A549 (cell line): ENCODE data around the gene DRD2. TPM values are rescaled to one million over a fixed set of nuclear protein-coding genes. Genes with fewer than 3 reads are reported as not detected.

ENCODE experiments used
- ATAC-seq, 2 experiments: fragments of 200-7000 bp in 1 of 2; fragments of >200 bp in 1 of 2; cut with Nextera tagmentation in 1 of 2; cut with Tn5 transposase in 1 of 2; 3 replicates each; pipeline versions ENCODE4 v1.8.0 to v1.9.1; 2018 to 2020; ENCODE audit warnings: mild to moderate bottlenecking in 1 of 2, moderate library complexity in 1 of 2
- CTCF ChIA-PET: fragments of 300-600 bp; sonication (Branson Sonifier 250); formaldehyde crosslinking; extraction: SDS; loops from one replicate; lab custom pipeline; 2021; ENCODE audit warnings: antibody characterized with exemption, inconsistent platforms; lab: Yijun Ruan, JAX
- POLR2A ChIA-PET: fragments of 350-600 bp; formaldehyde crosslinking; extraction: SDS; loops from one replicate; lab custom pipeline; 2021; ENCODE audit warnings: antibody characterized with exemption, inconsistent platforms; lab: Yijun Ruan, JAX
- DNase-seq, 2 experiments: peaks; one replicate each; pipeline versions ENCODE4 v3.0.0 to v3.0.0-alpha.2; 2011 to 2016; ENCODE audit warnings: low read depth in 1 of 2, low spot score in 1 of 2
- FAIRE-seq: peaks from 2 replicates; lab custom pipeline; 2011; peaks lifted over from hg19 to GRCh38; lab: Jason Lieb, UNC
- H3K27ac ChIP-seq, 2 experiments: fragments of >200 bp; sonication (Bioruptor Twin); formaldehyde crosslinking; 3 replicates each; pipeline ENCODE4 v1.5.1; 2016 to 2017
- H3K4me1 ChIP-seq: fragments of >200 bp; sonication (Bioruptor Twin); formaldehyde crosslinking; 3 replicates; pipeline ENCODE4 v1.6.1; 2016
- H3K4me2 ChIP-seq: fragments of >200 bp; sonication (Bioruptor Twin); formaldehyde crosslinking; 3 replicates; pipeline ENCODE4 v1.6.1; 2016
- H3K4me3 ChIP-seq: fragments of >200 bp; sonication (Bioruptor Twin); formaldehyde crosslinking; 3 replicates; pipeline ENCODE4 v1.5.1; 2016
- H3K9me3 ChIP-seq: fragments of >200 bp; sonication (Bioruptor Twin); formaldehyde crosslinking; 3 replicates; pipeline ENCODE4 v1.6.1; 2016
- CBX8 ChIP-seq: fragments of 200-600 bp; sonication (generic); IDR thresholded peaks from 2 replicates; pipeline ENCODE4 v1.6.1; 2016
- CHD2 ChIP-seq: fragments of 150-350 bp; IDR thresholded peaks from 2 replicates; pipeline ENCODE4 v1.6.1; 2014; ENCODE audit warnings: low read length; ENCODE audit not compliant: partially characterized antibody
- EHMT2 ChIP-seq: fragments of 200-600 bp; sonication (generic); IDR thresholded peaks from 2 replicates; pipeline ENCODE4 v1.6.1; 2016; ENCODE audit warnings: antibody characterized with exemption, low read depth, mild to moderate bottlenecking, moderate library complexity
- EP300 ChIP-seq, 2 experiments: fragments of >200 bp; sonication (Bioruptor Twin); formaldehyde crosslinking; IDR thresholded peaks; 2 replicates in 1 of 2; 3 replicates in 1 of 2; pipeline ENCODE4 v1.6.1; 2016 to 2017
- FOSB ChIP-seq: fragments of 250-450 bp; sonication (Bioruptor Pico); IDR thresholded peaks from 2 replicates; pipeline ENCODE4 v1.5.0; 2020; ENCODE audit warnings: mild to moderate bottlenecking, moderate library complexity
- GATA3 ChIP-seq: IDR thresholded peaks from 2 replicates; pipeline ENCODE4 v1.6.1; 2012; ENCODE audit warnings: borderline replicate concordance
- HES2 ChIP-seq: fragments of >200 bp; sonication (Bioruptor Twin); formaldehyde crosslinking; IDR thresholded peaks from 2 replicates; pipeline ENCODE4 v1.6.1; 2016
- HEYL ChIP-seq: fragments of 250-450 bp; sonication (Bioruptor Pico); IDR thresholded peaks from 2 replicates; pipeline ENCODE4 v1.8.0; 2021; ENCODE audit warnings: mild to moderate bottlenecking, moderate library complexity
- HMGXB4 ChIP-seq: fragments of 250-450 bp; sonication (Bioruptor Pico); IDR thresholded peaks from 2 replicates; pipeline ENCODE4 v1.5.0; 2021; ENCODE audit warnings: mild to moderate bottlenecking, moderate library complexity, borderline replicate concordance
- KDM5A ChIP-seq: fragments of 200-600 bp; sonication (generic); IDR thresholded peaks from 2 replicates; pipeline ENCODE4 v1.6.1; 2016; ENCODE audit warnings: antibody characterized with exemption, mild to moderate bottlenecking
- MAFK ChIP-seq: fragments of 450-650 bp; IDR thresholded peaks from 2 replicates; pipeline ENCODE4 v1.6.1; 2014; ENCODE audit not compliant: partially characterized antibody
- MAZ ChIP-seq: fragments of 150-350 bp; IDR thresholded peaks from 2 replicates; pipeline ENCODE4 v1.6.1; 2014; ENCODE audit warnings: antibody characterized with exemption, low read depth, low read length, borderline replicate concordance
- NPAS2 ChIP-seq: fragments of 250-450 bp; sonication (Bioruptor Pico); IDR thresholded peaks from 2 replicates; pipeline ENCODE4 v1.8.0; 2022; ENCODE audit warnings: mild to moderate bottlenecking, moderate library complexity, borderline replicate concordance
- NR3C1 ChIP-seq: fragments of >200 bp; sonication (Bioruptor Twin); formaldehyde crosslinking; IDR thresholded peaks from 3 replicates; pipeline ENCODE4 v1.6.1; 2017
- PBX3 ChIP-seq: IDR thresholded peaks from 2 replicates; pipeline ENCODE4 v1.6.1; 2012
- POLR2A ChIP-seq: IDR thresholded peaks from 2 replicates; pipeline ENCODE4 v1.6.1; 2012; ENCODE audit warnings: mild to moderate bottlenecking, low read length
- RCOR1 ChIP-seq: fragments of 150-350 bp; IDR thresholded peaks from 2 replicates; pipeline ENCODE4 v1.6.1; 2014; ENCODE audit warnings: antibody characterized with exemption, low read length, low read depth
- SMC3 ChIP-seq: fragments of >200 bp; sonication (Bioruptor Twin); formaldehyde crosslinking; IDR thresholded peaks from 3 replicates; pipeline ENCODE4 v1.6.1; 2018; ENCODE audit warnings: inconsistent platforms
- SREBF2 ChIP-seq: fragments of 450-650 bp; IDR thresholded peaks from 2 replicates; pipeline ENCODE4 v1.6.1; 2014; ENCODE audit warnings: mild to moderate bottlenecking, moderate library complexity
- TFCP2L1 ChIP-seq: fragments of 250-450 bp; sonication (Bioruptor Pico); IDR thresholded peaks from 2 replicates; pipeline ENCODE4 v1.5.0; 2021; ENCODE audit warnings: mild to moderate bottlenecking
- TP53 ChIP-seq: fragments of 250-450 bp; sonication (Bioruptor Pico); IDR thresholded peaks from 2 replicates; pipeline ENCODE4 v1.5.0; 2021; ENCODE audit warnings: mild to moderate bottlenecking, moderate library complexity
- ZC3H11A ChIP-seq: fragments of 450-650 bp; IDR thresholded peaks from 2 replicates; pipeline ENCODE4 v1.6.1; 2014; ENCODE audit warnings: antibody characterized with exemption, mild to moderate bottlenecking
- WGBS: methylation state at CpG from one replicate; pipeline ENCODE4 v1.1.6; 2017; ENCODE audit errors: missing lambda C conversion rate; 5-methylcytosine and 5-hydroxymethylcytosine counted together
- polyA plus RNA-seq, 4 experiments: library from polyadenylated mRNA; depleted of rRNA in 3 of 4; stranded (reverse); fragments of >200 nt; fragmentation: RNase III in 1 of 4; extraction: RNeasy Plus Mini Kit Qiagen cat#74134 plus additional on column Dnase treatment in 1 of 4; gene quantifications; 2 replicates in 3 of 4; 3 replicates in 1 of 4; pipeline ENCODE4 v1.2.3, GENCODE V29; 2011 to 2017
- TF ChIP-seq, protein P1 (sequence below): fragments of 250-450 bp; sonication (Bioruptor Pico); IDR thresholded peaks from 2 replicates; pipeline ENCODE4 v1.5.0; 2020; ENCODE audit warnings: low read depth, mild to moderate bottlenecking, moderate library complexity
- TF ChIP-seq, protein P2 (sequence below): fragments of 150-350 bp; IDR thresholded peaks from 2 replicates; pipeline ENCODE4 v1.6.1; 2014; ENCODE audit warnings: low read depth, mild to moderate bottlenecking, low read length
- TF ChIP-seq, protein P3 (sequence below): fragments of >200 bp; sonication (Bioruptor Twin); formaldehyde crosslinking; IDR thresholded peaks from 3 replicates; pipeline ENCODE4 v1.6.1; 2016

Gene DRD2
- polyA plus RNA-seq, 2 of the 4 experiments (the other 2 are of a cell fraction): not detected

DNA sequence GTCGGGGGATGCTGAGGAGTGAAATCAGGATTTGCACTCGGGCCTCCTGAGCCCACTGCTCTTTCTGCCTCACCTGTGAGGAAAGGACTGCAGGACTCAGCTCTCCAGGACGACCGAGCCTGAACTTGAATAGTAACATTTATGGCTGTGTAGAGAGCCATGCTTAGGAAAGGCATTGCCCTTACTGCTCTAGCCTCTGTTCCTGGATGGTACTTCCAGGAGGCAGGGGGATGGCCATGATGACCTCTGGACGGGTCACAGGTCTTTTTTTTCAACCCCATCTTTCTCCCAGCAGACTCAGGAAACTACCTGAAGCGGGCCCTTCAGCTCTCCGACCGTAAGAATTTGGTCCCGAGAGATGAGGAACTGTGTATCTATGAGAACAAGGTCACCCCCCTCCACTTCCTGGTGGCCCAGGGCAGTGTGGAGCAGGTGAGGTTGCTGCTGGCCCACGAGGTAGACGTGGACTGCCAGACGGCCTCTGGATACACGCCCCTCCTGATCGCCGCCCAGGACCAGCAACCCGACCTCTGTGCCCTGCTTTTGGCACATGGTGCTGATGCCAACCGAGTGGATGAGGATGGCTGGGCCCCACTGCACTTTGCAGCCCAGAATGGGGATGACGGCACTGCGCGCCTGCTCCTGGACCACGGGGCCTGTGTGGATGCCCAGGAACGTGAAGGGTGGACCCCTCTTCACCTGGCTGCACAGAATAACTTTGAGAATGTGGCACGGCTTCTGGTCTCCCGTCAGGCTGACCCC, 76.3 kb downstream of the DRD2 start (continued):
- no peak for TF ChIP-seq NR3C1

- 55% methylated on average over 4 of the region's 4 CpGs for WGBS
- CTCF ChIA-PET: interaction anchor here (1.2 kb wide), 1 partner anchor 135 kb away, joined by 3 read pairs; no protein-coding TSS in a partner anchor
- no peaks in the 10 kb centered on the region for H3K4me1 ChIP-seq
- no peak overlapping the region for H3K4me3 ChIP-seq
- no peaks in the 10 kb centered on the region for H3K9me3 ChIP-seq
- no peak for ATAC-seq
- no peak for TF ChIP-seq TP53 (CRISPR knock-in tag)
- TF ChIP-seq PBX3: no peak
- no peak for TF ChIP-seq TFCP2L1
- TF ChIP-seq, protein P1, sequence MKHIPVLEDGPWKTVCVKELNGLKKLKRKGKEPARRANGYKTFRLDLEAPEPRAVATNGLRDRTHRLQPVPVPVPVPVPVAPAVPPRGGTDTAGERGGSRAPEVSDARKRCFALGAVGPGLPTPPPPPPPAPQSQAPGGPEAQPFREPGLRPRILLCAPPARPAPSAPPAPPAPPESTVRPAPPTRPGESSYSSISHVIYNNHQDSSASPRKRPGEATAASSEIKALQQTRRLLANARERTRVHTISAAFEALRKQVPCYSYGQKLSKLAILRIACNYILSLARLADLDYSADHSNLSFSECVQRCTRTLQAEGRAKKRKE (CRISPR knock-in tag): no peak
- no peak for TF ChIP-seq HEYL (CRISPR knock-in tag)
- TF ChIP-seq, protein P2, sequence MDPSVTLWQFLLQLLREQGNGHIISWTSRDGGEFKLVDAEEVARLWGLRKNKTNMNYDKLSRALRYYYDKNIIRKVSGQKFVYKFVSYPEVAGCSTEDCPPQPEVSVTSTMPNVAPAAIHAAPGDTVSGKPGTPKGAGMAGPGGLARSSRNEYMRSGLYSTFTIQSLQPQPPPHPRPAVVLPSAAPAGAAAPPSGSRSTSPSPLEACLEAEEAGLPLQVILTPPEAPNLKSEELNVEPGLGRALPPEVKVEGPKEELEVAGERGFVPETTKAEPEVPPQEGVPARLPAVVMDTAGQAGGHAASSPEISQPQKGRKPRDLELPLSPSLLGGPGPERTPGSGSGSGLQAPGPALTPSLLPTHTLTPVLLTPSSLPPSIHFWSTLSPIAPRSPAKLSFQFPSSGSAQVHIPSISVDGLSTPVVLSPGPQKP: no peak
- no peak for TF ChIP-seq HMGXB4 (CRISPR knock-in tag)
- no peak for TF ChIP-seq EP300 (IDR thresholded peaks at IDR 0.05)
- TF ChIP-seq MAFK: no peak
- no peak for TF ChIP-seq SMC3
- TF ChIP-seq ZC3H11A: no peak
- no peak for TF ChIP-seq KDM5A
- TF ChIP-seq MAZ: no peak
- no peak for TF ChIP-seq RCOR1
- no peak for TF ChIP-seq GATA3
- TF ChIP-seq, all 56 proteins: peak for 0
- H3K27ac ChIP-seq: no peak overlapping the region
- FAIRE-seq: no peak
- no peak for DNase-seq
- POLR2A ChIA-PET: no interaction called here
- no peak overlapping the region for H3K4me2 ChIP-seq
Measured at GRCh38 chr11:113397821-113398220, 77.4 kb downstream of the DRD2 start.

DNA sequence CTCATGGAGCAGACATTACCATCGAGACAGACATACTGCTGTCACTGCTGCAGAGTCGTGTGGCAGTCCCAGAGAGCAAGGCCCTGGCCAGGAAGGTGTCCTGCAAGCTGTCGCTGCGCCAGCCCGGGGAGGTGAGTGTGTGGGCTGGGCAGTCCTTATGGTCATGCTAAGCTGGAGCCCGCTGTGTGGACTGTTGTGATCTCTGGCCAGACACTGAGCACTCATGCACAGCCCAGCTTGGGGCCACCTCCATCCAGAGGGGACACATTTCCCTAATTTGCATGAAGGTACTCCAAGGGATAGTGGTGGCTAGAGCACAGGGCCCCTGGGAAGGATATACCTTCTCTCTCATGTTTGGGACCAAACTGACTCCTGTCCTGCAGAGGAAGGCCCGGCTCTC, 78.0 kb downstream of the DRD2 start:
- Histone ChIP-seq H3K4me1 (no peaks in the 10 kb centered on the region), H3K4me2 (no peak overlapping the region), H3K9me3 (no peaks in the 10 kb centered on the region), H3K27ac (no peak overlapping the region), H3K4me3 (no peak overlapping the region)
- DNase-seq: no peak
- ChIA-PET POLR2A (no interaction called here), CTCF (no interaction called here)
- no peak for ATAC-seq
- WGBS: no CpG with 5 or more reads among the region's 7 CpGs
- no peak for FAIRE-seq
- no peak for TF ChIP-seq CBX8
- no peak for TF ChIP-seq HES2
- TF ChIP-seq, protein P3, sequence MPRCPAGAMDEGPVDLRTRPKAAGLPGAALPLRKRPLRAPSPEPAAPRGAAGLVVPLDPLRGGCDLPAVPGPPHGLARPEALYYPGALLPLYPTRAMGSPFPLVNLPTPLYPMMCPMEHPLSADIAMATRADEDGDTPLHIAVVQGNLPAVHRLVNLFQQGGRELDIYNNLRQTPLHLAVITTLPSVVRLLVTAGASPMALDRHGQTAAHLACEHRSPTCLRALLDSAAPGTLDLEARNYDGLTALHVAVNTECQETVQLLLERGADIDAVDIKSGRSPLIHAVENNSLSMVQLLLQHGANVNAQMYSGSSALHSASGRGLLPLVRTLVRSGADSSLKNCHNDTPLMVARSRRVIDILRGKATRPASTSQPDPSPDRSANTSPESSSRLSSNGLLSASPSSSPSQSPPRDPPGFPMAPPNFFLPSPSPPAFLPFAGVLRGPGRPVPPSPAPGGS: no peak
- TF ChIP-seq SREBF2: no peak
- TF ChIP-seq CHD2: no peak
- TF ChIP-seq, protein P1 (CRISPR knock-in tag): no peak
- no peak for TF ChIP-seq NPAS2 (CRISPR knock-in tag)
- TF ChIP-seq ZC3H11A: no peak
- TF ChIP-seq RCOR1: no peak
- TF ChIP-seq FOSB: no peak
- TF ChIP-seq EHMT2: no peak
- no peak for TF ChIP-seq POLR2A
